HepG2 (cell line): ENCODE results near the gene GHRH. TPM values are rescaled to one million over a fixed set of nuclear protein-coding genes. Genes with fewer than 3 reads are reported as not detected.

Source experiments
- ATAC-seq: fragments of 200-7000 bp; cut with Tn5 transposase; 3 replicates; pipeline ENCODE4 v1.9.1; 2020; ENCODE audit warnings: mild to moderate bottlenecking, moderate library complexity
- BruUV-seq: library from RNA; stranded (reverse); fragments of 400-500 nt; replicated peaks from 2 replicates; lab custom pipeline; 2021; lab: Mats Ljungman, UMichigan
- CTCF ChIA-PET: fragments of 300-600 bp; formaldehyde crosslinking; extraction: SDS; loops from one replicate; lab custom pipeline; 2021; ENCODE audit warnings: low total read pairs, inconsistent platforms, low intra/inter-chr PET ratio; lab: Yijun Ruan, JAX
- POLR2A ChIA-PET: fragments of 350-600 bp; sonication (Branson Sonifier 250); formaldehyde crosslinking; loops from one replicate; lab custom pipeline; 2020; ENCODE audit warnings: antibody characterized with exemption, inconsistent platforms; lab: Yijun Ruan, JAX
- DNase-seq: peaks from one replicate; pipeline ENCODE4 v3.0.0-alpha.2; 2015; ENCODE audit warnings: low spot score
- FAIRE-seq: peaks from 3 replicates; lab custom pipeline; 2011; peaks lifted over from hg19 to GRCh38; lab: Jason Lieb, UNC
- H2AFZ ChIP-seq: one replicate; pipeline ENCODE4 v1.6.1; 2011; ENCODE audit warnings: low read length, inconsistent platforms
- H3K27ac ChIP-seq: fragments of 300-600 bp; 3 replicates; pipeline ENCODE4 v1.8.0; 2011; ENCODE audit warnings: mixed run types, mild to moderate bottlenecking, mixed read lengths, low read length, inconsistent platforms; ENCODE audit not compliant: insufficient read depth; ENCODE audit errors: extremely low read length
- H3K27me3 ChIP-seq, 2 experiments: fragments of 200-600 bp in 1 of 2; 2 replicates in 1 of 2; 3 replicates in 1 of 2; pipeline versions ENCODE4 v1.6.0 to v1.8.0; 2011; ENCODE audit warnings: low read length in 2 of 2, mild to moderate bottlenecking in 2 of 2, moderate library complexity in 2 of 2, inconsistent platforms in 1 of 2; ENCODE audit not compliant: insufficient read depth in 2 of 2, control insufficient read depth in 1 of 2
- H3K36me3 ChIP-seq, 2 experiments: fragments of 200-600 bp in 1 of 2; replicated peaks in 1 of 2; 2 replicates in 1 of 2; 3 replicates in 1 of 2; pipeline versions ENCODE4 v1.5.1 to v1.8.0; 2011; ENCODE audit warnings: low read length in 2 of 2, inconsistent platforms in 1 of 2; ENCODE audit not compliant: insufficient read depth in 2 of 2, control insufficient read depth in 1 of 2
- H3K4me1 ChIP-seq: 2 replicates; pipeline ENCODE4 v1.5.1; 2012; ENCODE audit warnings: low read length, inconsistent platforms; ENCODE audit not compliant: insufficient read depth
- H3K4me2 ChIP-seq: 2 replicates; pipeline ENCODE4 v1.6.0; 2011; ENCODE audit warnings: low read depth, low read length, inconsistent platforms
- H3K4me3 ChIP-seq, 3 experiments: fragments of 200-600 bp in 1 of 3; sonication (generic), shearing (Covaris generic) in 1 of 3; replicated peaks in 1 of 3; 2 replicates each; pipeline ENCODE4 v1.5.1; 2011 to 2016; ENCODE audit warnings: low read length in 3 of 3, inconsistent platforms in 2 of 3, low read depth in 2 of 3, mild to moderate bottlenecking in 2 of 3, control low read depth in 1 of 3, mixed read lengths in 1 of 3; ENCODE audit not compliant: insufficient read depth in 1 of 3
- H3K79me2 ChIP-seq: one replicate; pipeline ENCODE4 v1.6.1; 2011; ENCODE audit warnings: low read length, inconsistent platforms; ENCODE audit not compliant: insufficient read depth
- H3K9ac ChIP-seq: 2 replicates; pipeline ENCODE4 v1.6.0; 2011; ENCODE audit warnings: mild to moderate bottlenecking, low read depth, low read length, inconsistent platforms; ENCODE audit not compliant: insufficient read depth
- H3K9me3 ChIP-seq: 2 replicates; pipeline ENCODE4 v1.5.1; 2012; ENCODE audit warnings: mild to moderate bottlenecking, low read length
- H4K20me1 ChIP-seq: 2 replicates; pipeline ENCODE4 v1.6.0; 2011; ENCODE audit warnings: inconsistent platforms, mild to moderate bottlenecking, low read length, moderate library complexity; ENCODE audit not compliant: insufficient read depth
- BRF2 ChIP-seq: sonication (generic); formaldehyde crosslinking; IDR thresholded peaks from 2 replicates; pipeline ENCODE4 v1.8.1; 2022; ENCODE audit warnings: mild to moderate bottlenecking, missing genetic modification reagents
- CBFB ChIP-seq: sonication (generic); formaldehyde crosslinking; IDR thresholded peaks from 2 replicates; pipeline ENCODE4 v1.4.0; 2020; ENCODE audit warnings: missing genetic modification reagents
- DDIT3 ChIP-seq: sonication (generic); formaldehyde crosslinking; IDR thresholded peaks from 2 replicates; pipeline ENCODE4 v1.4.0; 2020; ENCODE audit warnings: mild to moderate bottlenecking, missing genetic modification reagents
- HOXA7 ChIP-seq: sonication (generic); formaldehyde crosslinking; IDR thresholded peaks from 2 replicates; pipeline ENCODE4 v1.8.1; 2022; ENCODE audit warnings: mild to moderate bottlenecking, missing genetic modification reagents, moderate library complexity
- NBN ChIP-seq: fragments of 450-650 bp; conservative IDR thresholded peaks from 2 replicates; pipeline ENCODE4 v1.6.1; 2017
- NFATC3 ChIP-seq: sonication (generic); formaldehyde crosslinking; IDR thresholded peaks from 2 replicates; pipeline ENCODE4 v1.5.1; 2020; ENCODE audit warnings: mild to moderate bottlenecking, missing genetic modification reagents
- NR3C1 ChIP-seq: sonication (generic); formaldehyde crosslinking; IDR thresholded peaks from 2 replicates; pipeline ENCODE4 v1.4.0; 2020; ENCODE audit warnings: missing genetic modification reagents
- PCBP2 ChIP-seq: fragments of 200-400 bp; formaldehyde crosslinking; optimal IDR thresholded peaks from 2 replicates; pipeline ENCODE3; 2018; ENCODE audit warnings: low read length, low read depth; ENCODE audit not compliant: poor library complexity, severe bottlenecking
- SMAD1 ChIP-seq: sonication (generic); formaldehyde crosslinking; IDR thresholded peaks from 2 replicates; pipeline ENCODE4 v1.4.0; 2020; ENCODE audit warnings: missing genetic modification reagents, low read depth, mild to moderate bottlenecking, borderline replicate concordance
- SNAPC5 ChIP-seq: sonication (generic); formaldehyde crosslinking; IDR thresholded peaks from 2 replicates; pipeline ENCODE4 v1.8.1; 2023; ENCODE audit warnings: mild to moderate bottlenecking, missing genetic modification reagents, borderline replicate concordance
- TCF12 ChIP-seq, 2 experiments: fragments of 450-650 bp in 1 of 2; sonication (generic) in 1 of 2; formaldehyde crosslinking in 1 of 2; IDR thresholded peaks; 2 replicates each; pipeline versions ENCODE4 v1.6.1 to v1.8.0; 2017 to 2022; ENCODE audit warnings: antibody characterized with exemption in 1 of 2, mild to moderate bottlenecking in 1 of 2, missing genetic modification reagents in 1 of 2, moderate library complexity in 1 of 2
- ZFP36L2 ChIP-seq: sonication (generic); formaldehyde crosslinking; IDR thresholded peaks from 2 replicates; pipeline ENCODE4 v1.4.0; 2020; ENCODE audit warnings: missing genetic modification reagents
- ZNF12 ChIP-seq: sonication (generic); formaldehyde crosslinking; IDR thresholded peaks from 2 replicates; pipeline ENCODE4 v1.5.0; 2020; ENCODE audit warnings: missing genetic modification reagents
- ZNF205 ChIP-seq: IDR thresholded peaks from 2 replicates; pipeline ENCODE4 v1.6.1; 2018; ENCODE audit warnings: missing biosample characterization, missing genetic modification reagents
- ZNF276 ChIP-seq: sonication (generic); formaldehyde crosslinking; IDR thresholded peaks from 2 replicates; pipeline ENCODE4 v1.4.0; 2020; ENCODE audit warnings: mild to moderate bottlenecking, low read depth, missing genetic modification reagents
- ZNF510 ChIP-seq: sonication (generic); formaldehyde crosslinking; IDR thresholded peaks from 2 replicates; pipeline ENCODE4 v1.4.0; 2020; ENCODE audit warnings: low read depth, mild to moderate bottlenecking, missing genetic modification reagents
- ZNF569 ChIP-seq: sonication (generic); formaldehyde crosslinking; IDR thresholded peaks from 2 replicates; pipeline ENCODE4 v1.5.0; 2020; ENCODE audit warnings: mild to moderate bottlenecking, missing genetic modification reagents, moderate library complexity, borderline replicate concordance
- ZNF615 ChIP-seq: sonication (generic); formaldehyde crosslinking; IDR thresholded peaks from 2 replicates; pipeline ENCODE4 v1.5.0; 2020; ENCODE audit warnings: mild to moderate bottlenecking, missing genetic modification reagents, borderline replicate concordance
- ZNF703 ChIP-seq: sonication (generic); formaldehyde crosslinking; IDR thresholded peaks from 2 replicates; pipeline ENCODE4 v1.5.1; 2020; ENCODE audit warnings: missing genetic modification reagents, mild to moderate bottlenecking, moderate library complexity, borderline replicate concordance
- WGBS: methylation state at CpG from one replicate; pipeline ENCODE4 v1.1.6; 2017; ENCODE audit warnings: low lambda C conversion rate; 5-methylcytosine and 5-hydroxymethylcytosine counted together
- in situ Hi-C: cut with HindIII; loops from 2 replicates; pipeline ENCODE4 v1.10.0; 2017; ENCODE audit warnings: low pct_unique_long_range_greater_than_20kb; ENCODE audit not compliant: extremely low pct_ligation_motif_present
- intact Hi-C: fragments of 100-400 bp; cut with micrococcal nuclease; formaldehyde crosslinking; loops from one replicate; pipeline ENCODE4 v1.10.0; 2022; ENCODE audit not compliant: unreplicated experiment
- polyA plus RNA-seq, 8 experiments: library from polyadenylated mRNA; depleted of rRNA in 3 of 8; stranded (reverse) in 7 of 8; unstranded in 1 of 8; fragments of >200 nt; fragmentation: Illumina TruSeq in 4 of 8; extraction: Trizol in 4 of 8; gene quantifications; 2 replicates each; pipeline versions ENCODE4 v1.2.1 to v1.2.3, GENCODE V29; 2011 to 2016; ENCODE audit warnings: low read depth in 4 of 8, missing spikeins in 1 of 8, mixed read lengths in 1 of 8; ENCODE audit not compliant: insufficient read depth in 1 of 8
- total RNA-seq, 5 experiments: library from RNA; depleted of rRNA; stranded (reverse); fragments of >200 nt; fragmentation: Illumina TruSeq; extraction: Trizol; gene quantifications; 2 replicates each; pipeline ENCODE4 v1.2.3, GENCODE V29; 2016; ENCODE audit warnings: low read depth in 1 of 5
- TF ChIP-seq, protein P1 (sequence below): sonication (generic); formaldehyde crosslinking; IDR thresholded peaks from 2 replicates; pipeline ENCODE4 v1.8.1; 2023; ENCODE audit warnings: mild to moderate bottlenecking, moderate library complexity, missing genetic modification reagents

GHRH gene
- total and polyA plus RNA-seq, 2 of the 13 experiments (the other 11 are each of a cell fraction or from before 2014, with no cell fraction given) = not detected

DNA sequence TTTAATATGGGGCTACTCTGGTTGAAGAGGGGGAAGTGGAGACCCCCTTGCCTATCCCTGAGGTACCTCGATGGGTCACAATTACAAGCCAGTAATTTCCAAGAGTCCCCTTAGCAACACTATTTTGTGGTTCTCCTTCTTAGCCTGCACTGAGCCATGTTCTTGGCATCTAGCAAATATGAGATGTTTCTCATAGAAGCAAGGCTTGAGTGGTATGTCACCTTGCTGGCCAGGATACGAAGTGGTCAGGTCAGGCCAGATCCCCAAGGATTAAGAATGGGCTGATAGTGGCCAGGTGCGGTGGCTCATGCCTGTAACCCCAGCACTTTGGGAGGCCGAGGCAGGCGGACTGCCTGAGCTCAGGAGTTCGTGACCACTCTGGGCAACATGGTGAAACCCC, 2.1 kb upstream of the GHRH start (continued):
- TF ChIP-seq NFATC3 (CRISPR knock-in tag) (no peak), ZNF615 (CRISPR knock-in tag) (no peak), ZNF703 (CRISPR knock-in tag) (no peak), SNAPC5 (no peak), ZNF510 (CRISPR knock-in tag) (no peak), BRF2 (no peak), NR3C1 (CRISPR knock-in tag) (no peak)
- TF ChIP-seq, protein P1, sequence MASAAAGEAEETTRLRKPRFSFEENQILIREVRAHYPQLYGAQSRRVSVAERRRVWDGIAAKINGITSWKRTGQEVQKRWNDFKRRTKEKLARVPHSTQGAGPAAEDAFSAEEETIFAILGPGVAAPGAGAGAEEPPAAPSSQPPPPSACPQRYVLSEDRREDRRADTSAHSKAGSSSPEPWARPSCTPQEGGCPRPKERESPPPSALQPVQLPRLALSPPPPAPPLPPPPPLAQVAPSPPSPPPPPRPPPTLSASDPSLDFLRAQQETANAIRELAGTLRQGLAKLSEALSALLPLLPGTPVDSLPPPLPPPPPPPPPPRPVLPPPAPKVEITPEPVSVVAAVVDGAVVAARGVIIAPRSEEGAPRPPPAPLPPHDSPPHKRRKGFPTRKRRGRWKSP = no peak
- TF ChIP-seq, all 625 proteins: peak for 0

GRCh38 chr20:37262505-37262904, 891 bp upstream of the GHRH start:
- intact Hi-C loops (no loop called here), in situ Hi-C loops (no loop called here)
- no TSS peak for BruUV-seq
- Histone ChIP-seq H3K27ac (no peak overlapping the region), H4K20me1 (no peaks in the 10 kb centered on the region), H3K4me1 (peaks cover 8% of the 10 kb centered on the region), H3K27me3 (peaks cover 12 to 69% of the 10 kb centered on the region in 2 experiments; a peak in 4 of 5 replicates), H3K4me2 (no peak overlapping the region), H3K9ac (no peak overlapping the region), H3K4me3 (no peak overlapping the region), H3K9me3 (no peaks in the 10 kb centered on the region), H3K79me2 (no peaks in the 10 kb centered on the region), H2AFZ (no peak overlapping the region), H3K36me3 (no peaks in the 10 kb centered on the region)
- ChIA-PET CTCF (no interaction called here), POLR2A (interaction anchor here (0.9 kb wide), 1 partner anchor 271 kb away, joined by 3 read pairs; no protein-coding TSS in a partner anchor)
- DNase-seq (no peak), ATAC-seq (no peak), FAIRE-seq (no peak)
- WGBS = 45% methylated on average over 8 of the region's 8 CpGs
- no peak for TF ChIP-seq TCF12 (IDR thresholded peaks at IDR 0.05)
- TF ChIP-seq TCF12 (CRISPR knock-in tag; IDR thresholded peaks at IDR 0.05) = no peak
- no peak for TF ChIP-seq ZNF205 (CRISPR knock-in tag)
- TF ChIP-seq ZNF276 = no peak
- no peak for TF ChIP-seq CBFB
- TF ChIP-seq ZFP36L2 (CRISPR knock-in tag) = no peak
- no peak for TF ChIP-seq HOXA7 (CRISPR knock-in tag)
- no peak for TF ChIP-seq PCBP2
- no peak for TF ChIP-seq DDIT3
- no peak for TF ChIP-seq ZNF569 (CRISPR knock-in tag)
- TF ChIP-seq SMAD1 (CRISPR knock-in tag) = no peak
- no peak for TF ChIP-seq NBN
- no peak for TF ChIP-seq ZNF12 (CRISPR knock-in tag)
